SJSA1 (cell line): Measurements from ENCODE around the gene ACCS. TPM values are rescaled to one million over a fixed set of nuclear protein-coding genes. Genes with fewer than 3 reads are reported as not detected.

ENCODE experiments used
- DNase-seq, 2 experiments: peaks; one replicate each; pipeline ENCODE4 v3.0.0-alpha.2; 2015 to 2020; ENCODE audit warnings: low spot score in 2 of 2, low read depth in 1 of 2
- H3K27ac ChIP-seq: fragments of 250-450 bp; sonication (Bioruptor Pico); 2 replicates; pipeline ENCODE4 v1.5.1; 2020; ENCODE audit warnings: mild to moderate bottlenecking, moderate library complexity
- H3K27me3 ChIP-seq: fragments of 250-450 bp; sonication (Bioruptor Pico); replicated peaks from 2 replicates; pipeline ENCODE4 v1.5.1; 2020; ENCODE audit warnings: mild to moderate bottlenecking, moderate library complexity
- H3K36me3 ChIP-seq: fragments of 250-450 bp; sonication (Bioruptor Pico); 2 replicates; pipeline ENCODE4 v1.5.1; 2020; ENCODE audit warnings: mild to moderate bottlenecking
- H3K4me1 ChIP-seq: fragments of 250-450 bp; sonication (Bioruptor Pico); replicated peaks from 2 replicates; pipeline ENCODE4 v1.6.1; 2021; ENCODE audit warnings: mild to moderate bottlenecking
- H3K4me3 ChIP-seq: fragments of 250-450 bp; sonication (Bioruptor Pico); 2 replicates; pipeline ENCODE4 v1.5.1; 2020; ENCODE audit warnings: mild to moderate bottlenecking
- H3K9me3 ChIP-seq: fragments of 250-450 bp; sonication (Bioruptor Pico); replicated peaks from 2 replicates; pipeline ENCODE4 v1.5.1; 2020; ENCODE audit warnings: mild to moderate bottlenecking
- total RNA-seq: library from RNA; depleted of rRNA; stranded (reverse); fragments of >200 nt; shearing (Covaris generic); gene quantifications from 2 replicates; pipeline ENCODE4 v1.2.3, GENCODE V29; 2014; rRNA removed

The ACCS gene, protein sequence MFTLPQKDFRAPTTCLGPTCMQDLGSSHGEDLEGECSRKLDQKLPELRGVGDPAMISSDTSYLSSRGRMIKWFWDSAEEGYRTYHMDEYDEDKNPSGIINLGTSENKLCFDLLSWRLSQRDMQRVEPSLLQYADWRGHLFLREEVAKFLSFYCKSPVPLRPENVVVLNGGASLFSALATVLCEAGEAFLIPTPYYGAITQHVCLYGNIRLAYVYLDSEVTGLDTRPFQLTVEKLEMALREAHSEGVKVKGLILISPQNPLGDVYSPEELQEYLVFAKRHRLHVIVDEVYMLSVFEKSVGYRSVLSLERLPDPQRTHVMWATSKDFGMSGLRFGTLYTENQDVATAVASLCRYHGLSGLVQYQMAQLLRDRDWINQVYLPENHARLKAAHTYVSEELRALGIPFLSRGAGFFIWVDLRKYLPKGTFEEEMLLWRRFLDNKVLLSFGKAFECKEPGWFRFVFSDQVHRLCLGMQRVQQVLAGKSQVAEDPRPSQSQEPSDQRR
- total RNA-seq = 1.9 and 5.3 TPM in 2 replicates

- Histone ChIP-seq H3K27me3 (no peaks in the 10 kb centered on the region), H3K9me3 (no peaks in the 10 kb centered on the region), H3K4me3 (peak within 1 kb of the TSS; percentile 50), H3K4me1 (peaks cover 22% of the 10 kb centered on the region), H3K36me3 (no peaks in the 10 kb centered on the region), H3K27ac (peak within 1 kb of the TSS; percentile 60)
- peak; percentile 98 for DNase-seq
Observed at GRCh38 chr11:44065841-44066731, at the start of gene ACCS. ACCS (plus strand) TSS chr11:44066270; CDS start chr11:44067628, 1,358 bp downstream.

GRCh38 chr11:44016546-44017442, 49.3 kb upstream of the ACCS start:
- DNase-seq = peak in 1 of 2 experiments; percentile 39
- H3K9me3 ChIP-seq = no peaks in the 10 kb centered on the region
- no peak overlapping the region for H3K4me3 ChIP-seq
- no peaks in the 10 kb centered on the region for H3K27me3 ChIP-seq
- H3K27ac ChIP-seq = no peak overlapping the region
- H3K4me1 ChIP-seq = peaks cover 32% of the 10 kb centered on the region
- H3K36me3 ChIP-seq = no peaks in the 10 kb centered on the region

- Histone ChIP-seq H3K4me3 (no peak overlapping the region), H3K27ac (no peak overlapping the region), H3K36me3 (no peaks in the 10 kb centered on the region), H3K4me1 (peaks cover 30% of the 10 kb centered on the region), H3K9me3 (no peaks in the 10 kb centered on the region), H3K27me3 (no peaks in the 10 kb centered on the region)
- DNase-seq = no peak
Observed at GRCh38 chr11:44017443-44018126, 48.5 kb upstream of the ACCS start.

DNA sequence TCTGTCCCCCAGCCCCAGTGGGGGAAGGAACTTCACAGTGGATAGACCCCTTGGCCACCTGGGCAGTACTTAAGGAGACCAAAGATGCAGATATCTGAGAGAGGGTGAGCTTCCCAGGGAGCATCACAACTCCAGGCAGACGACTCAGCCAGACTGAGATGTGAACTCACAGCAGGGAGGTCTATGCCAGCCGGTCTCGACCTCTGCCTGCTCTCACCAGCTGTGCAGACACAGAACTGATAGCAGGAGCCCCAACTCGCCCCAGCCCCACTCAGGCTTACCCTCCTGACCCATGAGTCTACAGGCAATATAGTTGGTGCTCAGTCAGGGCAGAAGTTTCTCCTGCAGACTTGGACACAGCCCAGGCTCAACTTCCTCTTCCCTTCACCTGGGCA, 47.9 kb upstream of the ACCS start:
- no peak overlapping the region for H3K4me3 ChIP-seq
- peaks cover 30% of the 10 kb centered on the region for H3K4me1 ChIP-seq
- peak in 1 of 2 experiments; percentile 42 for DNase-seq
- H3K27me3 ChIP-seq = no peaks in the 10 kb centered on the region
- H3K36me3 ChIP-seq = no peaks in the 10 kb centered on the region
- no peak overlapping the region for H3K27ac ChIP-seq
- H3K9me3 ChIP-seq = no peaks in the 10 kb centered on the region

DNA sequence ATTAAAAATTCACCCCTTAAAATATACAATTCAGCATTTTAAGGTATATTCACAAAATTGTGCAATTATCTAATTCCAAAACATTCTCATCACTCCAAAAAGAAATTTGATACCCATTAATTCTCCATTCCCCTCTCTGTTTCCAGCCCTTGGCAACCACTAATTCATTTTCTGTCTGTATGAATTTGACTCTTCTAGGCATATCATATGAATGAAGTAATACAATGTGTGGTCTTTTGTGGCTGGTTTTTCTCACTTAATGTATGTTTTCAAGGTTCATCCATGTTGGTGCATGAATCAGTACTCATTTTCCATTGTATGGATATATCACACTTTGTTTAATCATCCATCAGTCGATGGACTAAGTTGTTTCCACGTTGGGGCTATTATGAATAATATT, 47.2 kb upstream of the ACCS start:
- Histone ChIP-seq H3K4me1 (peaks cover 30% of the 10 kb centered on the region), H3K36me3 (no peaks in the 10 kb centered on the region), H3K27me3 (no peaks in the 10 kb centered on the region), H3K27ac (no peak overlapping the region), H3K9me3 (no peaks in the 10 kb centered on the region), H3K4me3 (no peak overlapping the region)
- no peak for DNase-seq

- Histone ChIP-seq H3K36me3 (no peaks in the 10 kb centered on the region), H3K9me3 (no peaks in the 10 kb centered on the region), H3K4me3 (no peak overlapping the region), H3K27me3 (no peaks in the 10 kb centered on the region), H3K4me1 (peaks cover under 1% of the 10 kb centered on the region), H3K27ac (no peak overlapping the region)
- no peak for DNase-seq
Observed at GRCh38 chr11:44024977-44025376, 41.1 kb upstream of the ACCS start.

GRCh38 chr11:44025727-44026126, 40.3 kb upstream of the ACCS start:
- Histone ChIP-seq H3K4me1 (peaks cover 8% of the 10 kb centered on the region), H3K27ac (no peak overlapping the region), H3K36me3 (no peaks in the 10 kb centered on the region), H3K27me3 (no peaks in the 10 kb centered on the region), H3K9me3 (no peaks in the 10 kb centered on the region), H3K4me3 (no peak overlapping the region)
- no peak for DNase-seq

GRCh38 chr11:44028401-44028800, 37.7 kb upstream of the ACCS start:
- H3K9me3 ChIP-seq = no peaks in the 10 kb centered on the region
- no peak overlapping the region for H3K4me3 ChIP-seq
- no peaks in the 10 kb centered on the region for H3K36me3 ChIP-seq
- H3K27ac ChIP-seq = no peak overlapping the region
- no peak for DNase-seq
- no peaks in the 10 kb centered on the region for H3K27me3 ChIP-seq
- H3K4me1 ChIP-seq = peaks cover 35% of the 10 kb centered on the region

- no peak for DNase-seq
- H3K27ac ChIP-seq = no peak overlapping the region
- H3K27me3 ChIP-seq = no peaks in the 10 kb centered on the region
- H3K9me3 ChIP-seq = no peaks in the 10 kb centered on the region
- no peaks in the 10 kb centered on the region for H3K36me3 ChIP-seq
- no peak overlapping the region for H3K4me3 ChIP-seq
- H3K4me1 ChIP-seq = peaks cover 37% of the 10 kb centered on the region
Observed at GRCh38 chr11:44028816-44029506, 37.1 kb upstream of the ACCS start.

DNA sequence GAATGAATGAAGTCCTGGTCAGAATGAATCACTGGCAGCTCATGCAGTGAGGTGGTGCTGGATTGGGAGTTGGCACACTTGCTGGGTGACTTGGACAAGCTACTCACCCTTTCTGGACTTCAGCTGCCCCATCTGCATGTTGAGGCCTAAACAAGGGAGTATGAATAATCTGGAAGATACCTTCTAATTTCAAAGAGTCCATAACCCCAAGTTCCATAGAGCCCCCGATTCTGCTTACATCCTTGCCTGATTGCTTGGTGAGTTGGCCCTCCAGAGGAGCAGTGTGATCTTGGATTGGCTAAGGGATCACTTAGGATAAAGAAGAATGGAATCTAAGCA, 36.6 kb upstream of the ACCS start:
- no peak overlapping the region for H3K4me3 ChIP-seq
- no peaks in the 10 kb centered on the region for H3K27me3 ChIP-seq
- H3K4me1 ChIP-seq = peaks cover 37% of the 10 kb centered on the region
- H3K36me3 ChIP-seq = no peaks in the 10 kb centered on the region
- H3K27ac ChIP-seq = no peak overlapping the region
- H3K9me3 ChIP-seq = no peaks in the 10 kb centered on the region
- DNase-seq = no peak

DNA sequence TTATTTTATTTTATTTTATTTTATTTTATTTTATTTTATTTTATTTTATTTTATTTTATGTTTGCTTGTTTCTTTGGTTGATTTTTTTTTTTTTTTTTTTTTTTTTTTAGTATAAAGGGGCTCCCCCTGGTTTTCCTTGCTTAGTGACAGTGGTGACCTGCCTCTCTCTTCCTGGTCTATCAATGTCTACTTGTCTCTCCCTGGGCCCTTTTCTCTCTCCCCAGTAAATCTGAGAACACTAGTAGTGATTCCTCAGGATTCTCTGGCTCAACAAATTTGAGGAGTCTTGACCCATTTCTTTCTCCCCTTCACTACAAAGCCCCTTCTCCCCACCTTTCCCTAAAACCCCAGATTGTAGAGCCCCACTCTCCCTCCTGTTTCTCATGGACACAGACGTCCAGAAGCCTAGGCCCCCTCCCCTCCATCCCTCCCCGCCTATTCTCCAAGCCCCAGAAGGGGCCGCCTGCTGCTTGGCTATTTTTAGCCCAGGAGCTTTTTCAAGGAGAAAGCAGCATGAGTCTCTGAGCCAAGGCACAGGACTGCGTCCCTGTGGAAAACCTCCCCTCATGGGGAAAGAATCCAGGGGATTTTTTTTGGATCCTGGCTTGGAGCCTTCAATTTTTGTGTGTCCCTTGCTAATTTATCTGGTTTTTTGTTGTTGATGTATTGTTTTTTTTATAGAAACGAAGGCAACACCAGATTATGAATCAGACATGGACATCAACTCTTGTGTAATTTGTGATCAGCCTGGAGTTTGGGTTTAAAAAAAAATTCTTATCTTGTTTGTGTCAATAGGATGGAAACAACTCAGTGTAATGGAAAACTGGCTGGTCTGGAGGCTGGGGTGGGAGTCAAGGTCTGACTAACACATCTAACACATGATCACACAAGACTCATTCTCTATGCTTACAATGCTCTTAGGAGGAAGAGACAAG, 35.8 kb upstream of the ACCS start:
- Histone ChIP-seq H3K27me3 (no peaks in the 10 kb centered on the region), H3K4me3 (no peak overlapping the region), H3K27ac (peak overlapping the region; percentile 56), H3K4me1 (peaks cover 37% of the 10 kb centered on the region), H3K36me3 (no peaks in the 10 kb centered on the region), H3K9me3 (no peaks in the 10 kb centered on the region)
- DNase-seq = peak; percentile 74 to 81

DNA sequence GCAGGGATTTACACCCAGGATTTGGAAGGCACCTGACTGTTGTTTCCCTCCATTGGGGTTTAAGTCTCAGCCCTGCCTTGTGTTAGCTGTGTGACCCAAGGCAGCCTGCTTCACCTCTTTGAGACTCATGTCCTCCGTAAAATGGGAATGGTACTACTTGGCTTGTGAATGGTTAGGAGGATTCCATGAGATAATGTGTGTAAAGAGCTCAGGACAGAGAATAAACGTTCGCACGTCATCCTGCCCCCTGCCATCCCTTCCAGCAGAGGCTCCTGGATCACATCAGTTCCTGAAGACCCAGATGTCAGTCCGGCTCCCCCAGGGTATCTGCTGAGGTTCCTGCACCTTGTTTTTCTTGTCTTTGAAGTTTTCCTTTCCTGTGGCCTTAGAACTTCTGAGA, 35.1 kb upstream of the ACCS start:
- DNase-seq = no peak
- Histone ChIP-seq H3K9me3 (no peaks in the 10 kb centered on the region), H3K36me3 (no peaks in the 10 kb centered on the region), H3K27me3 (no peaks in the 10 kb centered on the region), H3K27ac (peak overlapping the region; percentile 56), H3K4me3 (no peak overlapping the region), H3K4me1 (peaks cover 37% of the 10 kb centered on the region)
